GM12865 (cell line): ENCODE measurements around the gene PRKCE.

Experiments used
- DNase-seq: peaks from one replicate; pipeline ENCODE4 v3.0.0; 2010; ENCODE audit warnings: low read depth
- H3K4me3 ChIP-seq: 2 replicates; pipeline ENCODE4 v1.5.1; 2011; ENCODE audit warnings: mild to moderate bottlenecking, low read depth, low read length, control low read depth
- CTCF ChIP-seq: IDR thresholded peaks from 2 replicates; pipeline ENCODE4 v1.5.1; 2011; ENCODE audit warnings: low read length, control low read depth, low read depth, inconsistent platforms; ENCODE audit not compliant: insufficient read depth; ENCODE audit errors: missing control alignments

The PRKCE gene

GRCh38 chr2:46030330-46030729 is 378.9 kb downstream of the PRKCE start:
- H3K4me3 ChIP-seq = no peak overlapping the region
- no peak for TF ChIP-seq CTCF
- DNase-seq = no peak

- TF ChIP-seq CTCF = no peak
- DNase-seq = no peak
- H3K4me3 ChIP-seq = no peak overlapping the region
These were observed 380.8 kb downstream of the PRKCE start for GRCh38 chr2:46032161-46032813.

- no peak for TF ChIP-seq CTCF
- H3K4me3 ChIP-seq = no peak overlapping the region
- DNase-seq = peak; percentile 32
These were observed 381.5 kb downstream of the PRKCE start for GRCh38 chr2:46032996-46033395.

- DNase-seq = no peak
- no peak overlapping the region for H3K4me3 ChIP-seq
- TF ChIP-seq CTCF = no peak
These were observed 383.1 kb downstream of the PRKCE start for GRCh38 chr2:46034535-46034934.

- no peak for DNase-seq
- TF ChIP-seq CTCF = no peak
- no peak overlapping the region for H3K4me3 ChIP-seq
These were observed 385.5 kb downstream of the PRKCE start for GRCh38 chr2:46036929-46037328.

- TF ChIP-seq CTCF = no peak
- no peak for DNase-seq
- no peak overlapping the region for H3K4me3 ChIP-seq
These were observed 388.2 kb downstream of the PRKCE start for GRCh38 chr2:46039543-46040303.
